Measurements from ENCODE around the gene TNRC6C.

Gene TNRC6C

DNA sequence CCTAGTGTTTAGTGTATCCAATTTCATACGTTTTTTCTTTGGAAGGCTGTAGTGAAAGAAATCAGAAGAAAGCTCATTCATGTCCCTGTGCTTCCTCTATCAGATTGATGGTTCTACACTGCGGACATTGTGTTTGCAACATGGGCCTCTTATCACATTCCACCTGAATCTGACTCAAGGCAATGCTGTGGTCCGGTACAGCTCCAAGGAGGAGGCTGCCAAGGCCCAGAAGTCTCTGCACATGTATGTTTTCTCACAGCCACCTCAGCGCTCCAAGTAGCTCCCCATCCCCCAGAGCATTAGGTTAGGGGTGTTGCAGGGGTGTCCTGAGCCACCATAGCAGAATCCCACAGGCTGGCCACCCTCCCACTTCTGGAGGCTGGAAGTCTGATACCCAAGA, 144.8 kb downstream of the TNRC6C start:
- H3K27ac ChIP-seq (ENCODE audit: low read depth, low read length) = no peak overlapping the region

DNA sequence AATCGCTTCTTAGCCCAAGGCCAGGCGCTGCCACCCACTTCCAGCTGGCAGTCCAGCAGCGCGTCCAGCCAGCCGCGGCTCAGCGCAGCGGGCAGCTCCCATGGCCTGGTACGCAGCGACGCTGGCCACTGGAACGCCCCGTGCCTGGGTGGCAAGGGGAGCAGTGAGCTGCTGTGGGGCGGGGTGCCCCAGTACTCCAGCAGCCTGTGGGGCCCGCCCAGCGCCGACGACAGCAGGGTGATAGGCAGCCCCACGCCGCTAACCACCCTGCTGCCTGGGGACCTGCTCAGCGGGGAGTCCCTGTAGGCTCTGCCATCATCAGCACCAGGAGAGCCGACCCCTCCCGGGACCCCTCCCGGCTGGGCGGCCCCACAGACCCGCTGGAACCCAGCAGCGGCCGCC, 146.0 kb downstream of the TNRC6C start:
- Histone ChIP-seq H3K27ac (ENCODE audit: low read depth, low read length) (no peak overlapping the region), H3K36me3 (ENCODE audit: low read length) (no peaks in the 10 kb centered on the region)
- no peak for TF ChIP-seq EZH2phosphoT487 (conservative IDR thresholded peaks at IDR 0.05; ENCODE audit: low read length)
- TF ChIP-seq, protein P1, sequence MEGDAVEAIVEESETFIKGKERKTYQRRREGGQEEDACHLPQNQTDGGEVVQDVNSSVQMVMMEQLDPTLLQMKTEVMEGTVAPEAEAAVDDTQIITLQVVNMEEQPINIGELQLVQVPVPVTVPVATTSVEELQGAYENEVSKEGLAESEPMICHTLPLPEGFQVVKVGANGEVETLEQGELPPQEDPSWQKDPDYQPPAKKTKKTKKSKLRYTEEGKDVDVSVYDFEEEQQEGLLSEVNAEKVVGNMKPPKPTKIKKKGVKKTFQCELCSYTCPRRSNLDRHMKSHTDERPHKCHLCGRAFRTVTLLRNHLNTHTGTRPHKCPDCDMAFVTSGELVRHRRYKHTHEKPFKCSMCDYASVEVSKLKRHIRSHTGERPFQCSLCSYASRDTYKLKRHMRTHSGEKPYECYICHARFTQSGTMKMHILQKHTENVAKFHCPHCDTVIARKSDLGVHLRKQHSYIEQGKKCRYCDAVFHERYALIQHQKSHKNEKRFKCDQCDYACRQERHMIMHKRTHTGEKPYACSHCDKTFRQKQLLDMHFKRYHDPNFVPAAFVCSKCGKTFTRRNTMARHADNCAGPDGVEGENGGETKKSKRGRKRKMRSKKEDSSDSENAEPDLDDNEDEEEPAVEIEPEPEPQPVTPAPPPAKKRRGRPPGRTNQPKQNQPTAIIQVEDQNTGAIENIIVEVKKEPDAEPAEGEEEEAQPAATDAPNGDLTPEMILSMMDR (IDR thresholded peaks at IDR 0.05; ENCODE audit: insufficient read depth, low read length, poor library complexity, severe bottlenecking) = no peak

More for the DNA sequence above, 144.8 kb downstream of the TNRC6C start:
- H3K9me2 ChIP-seq (replicated peaks; ENCODE audit: insufficient read depth, low read length) = no peaks in the 10 kb centered on the region
- no peaks in the 10 kb centered on the region for H3K27me3 ChIP-seq (ENCODE audit: low read length)
- H2AFZ ChIP-seq (ENCODE audit: low read depth, low read length, severe bottlenecking) = no peak overlapping the region
- H3K4me2 ChIP-seq (ENCODE audit: low read depth, low read length, poor library complexity, severe bottlenecking) = no peak overlapping the region
- no peaks in the 10 kb centered on the region for H3K9me3 ChIP-seq (ENCODE audit: insufficient read depth, low read length)
- H3K79me2 ChIP-seq (ENCODE audit: insufficient read depth, low read length) = no peaks in the 10 kb centered on the region
- no peaks in the 10 kb centered on the region for H3K36me3 ChIP-seq (ENCODE audit: low read length)
- H3K9ac ChIP-seq (ENCODE audit: low read length) = no peak overlapping the region
- no peak overlapping the region for H3K4me3 ChIP-seq (ENCODE audit: insufficient read depth, low read length, poor library complexity, severe bottlenecking)
- peaks cover 24% of the 10 kb centered on the region for H3F3A ChIP-seq (ENCODE audit: insufficient read depth)
- H4K20me1 ChIP-seq (ENCODE audit: low read depth, low read length) = no peaks in the 10 kb centered on the region; the same call in 1 of the 2 replicates
- TF ChIP-seq, protein P1 (IDR thresholded peaks at IDR 0.05; ENCODE audit: insufficient read depth, low read length, poor library complexity, severe bottlenecking) = no peak
- TF ChIP-seq EZH2phosphoT487 (conservative IDR thresholded peaks at IDR 0.05; ENCODE audit: low read length) = no peak

DNA sequence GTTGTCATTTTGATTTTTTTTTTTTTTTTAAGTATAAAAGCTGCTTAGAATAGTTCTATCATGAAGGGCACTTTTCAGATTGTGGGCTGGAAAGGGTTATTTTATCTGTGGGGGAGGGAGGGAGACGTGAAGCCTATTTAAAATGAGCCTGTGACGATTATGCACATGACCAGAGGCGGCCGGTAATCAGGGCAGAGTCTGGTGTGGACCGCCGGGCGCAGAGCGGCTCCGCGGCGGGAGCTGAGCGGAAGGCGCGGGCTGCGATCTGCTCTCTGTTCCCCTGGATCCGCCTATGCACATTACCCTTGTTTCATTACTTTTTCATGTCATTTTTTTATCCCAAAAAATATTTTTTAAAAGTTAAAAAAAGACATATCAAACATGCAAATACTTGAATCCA, 146.6 kb downstream of the TNRC6C start:
- no peaks in the 10 kb centered on the region for H3K27me3 ChIP-seq (ENCODE audit: low read length)
- no peaks in the 10 kb centered on the region for H3K79me2 ChIP-seq (ENCODE audit: insufficient read depth, low read length)
- H3K36me3 ChIP-seq (ENCODE audit: low read length) = no peaks in the 10 kb centered on the region
- no peaks in the 10 kb centered on the region for H3K9me2 ChIP-seq (replicated peaks; ENCODE audit: insufficient read depth, low read length)
- H3K4me3 ChIP-seq (ENCODE audit: insufficient read depth, low read length, poor library complexity, severe bottlenecking) = no peak overlapping the region
- H3K27ac ChIP-seq (ENCODE audit: low read depth, low read length) = no peak overlapping the region
- H4K20me1 ChIP-seq (ENCODE audit: low read depth, low read length) = no peaks in the 10 kb centered on the region; the same call in 1 of the 2 replicates
- no peak overlapping the region for H3K9ac ChIP-seq (ENCODE audit: low read length)
- TF ChIP-seq, protein P1 (IDR thresholded peaks at IDR 0.05; ENCODE audit: insufficient read depth, low read length, poor library complexity, severe bottlenecking) = no peak
- TF ChIP-seq EZH2phosphoT487 (conservative IDR thresholded peaks at IDR 0.05; ENCODE audit: low read length) = no peak
- no peak overlapping the region for H3K4me2 ChIP-seq (ENCODE audit: low read depth, low read length, poor library complexity, severe bottlenecking)
- H3F3A ChIP-seq (ENCODE audit: insufficient read depth) = peaks cover 28% of the 10 kb centered on the region
- H2AFZ ChIP-seq (ENCODE audit: low read depth, low read length, severe bottlenecking) = no peak overlapping the region
- no peaks in the 10 kb centered on the region for H3K9me3 ChIP-seq (ENCODE audit: insufficient read depth, low read length)

More for the DNA sequence above, 146.0 kb downstream of the TNRC6C start:
- Histone ChIP-seq H3F3A (ENCODE audit: insufficient read depth) (peaks cover 28% of the 10 kb centered on the region), H3K79me2 (ENCODE audit: insufficient read depth, low read length) (no peaks in the 10 kb centered on the region), H2AFZ (ENCODE audit: low read depth, low read length, severe bottlenecking) (no peak overlapping the region), H3K9me2 (replicated peaks; ENCODE audit: insufficient read depth, low read length) (no peaks in the 10 kb centered on the region), H3K9me3 (ENCODE audit: insufficient read depth, low read length) (no peaks in the 10 kb centered on the region), H4K20me1 (ENCODE audit: low read depth, low read length) (no peaks in the 10 kb centered on the region; the same call in 1 of the 2 replicates), H3K4me3 (ENCODE audit: insufficient read depth, low read length, poor library complexity, severe bottlenecking) (no peak overlapping the region), H3K4me2 (ENCODE audit: low read depth, low read length, poor library complexity, severe bottlenecking) (no peak overlapping the region), H3K9ac (ENCODE audit: low read length) (no peak overlapping the region), H3K27me3 (ENCODE audit: low read length) (no peaks in the 10 kb centered on the region)

Measured in SU-DHL-6 (cell line).